ENCODE measurements around the gene FHOD3.
"Not testable (repeated sequence)": the region's sequence is repeated elsewhere in the genome, so short reads cannot be mapped to it uniquely, and the experiment has no call there.

Gene FHOD3

GRCh38 chr18:36350839-36351469, 53.4 kb downstream of the FHOD3 start:
- DNase-seq (ENCODE audit: low read depth), result no peak

GRCh38 chr18:36352384-36352783, 54.9 kb downstream of the FHOD3 start:
- DNase-seq (ENCODE audit: low read depth), result no peak

DNA sequence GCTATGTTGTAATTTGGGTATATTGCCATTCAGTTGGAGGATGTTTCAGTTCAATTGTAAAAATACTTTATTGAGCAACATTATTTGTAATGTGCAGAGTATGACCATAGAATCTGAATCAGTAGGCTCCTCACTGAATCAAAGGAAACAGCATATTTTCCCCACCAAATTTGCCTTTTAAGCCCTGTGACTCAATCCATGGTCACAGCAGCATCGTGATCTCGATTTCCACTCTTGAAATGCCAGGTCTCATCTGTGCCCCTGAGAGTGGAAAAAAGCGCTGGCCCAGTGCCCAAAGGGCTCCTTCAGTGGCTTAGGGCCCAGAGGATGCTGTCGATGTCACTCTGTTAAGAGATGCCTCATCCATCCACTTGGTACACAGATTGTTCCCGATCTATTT, 57.5 kb downstream of the FHOD3 start:
- peak; percentile 29 for DNase-seq (ENCODE audit: low read depth)

- DNase-seq (ENCODE audit: low read depth), result no peak
These were observed 58.0 kb downstream of the FHOD3 start for GRCh38 chr18:36355511-36355910.

- DNase-seq (ENCODE audit: low read depth), result not testable (repeated sequence)
These were observed 59.2 kb downstream of the FHOD3 start for GRCh38 chr18:36356741-36357140.

- DNase-seq (ENCODE audit: low read depth), result no peak
These were observed 60.6 kb downstream of the FHOD3 start for GRCh38 chr18:36358141-36358540.

DNA sequence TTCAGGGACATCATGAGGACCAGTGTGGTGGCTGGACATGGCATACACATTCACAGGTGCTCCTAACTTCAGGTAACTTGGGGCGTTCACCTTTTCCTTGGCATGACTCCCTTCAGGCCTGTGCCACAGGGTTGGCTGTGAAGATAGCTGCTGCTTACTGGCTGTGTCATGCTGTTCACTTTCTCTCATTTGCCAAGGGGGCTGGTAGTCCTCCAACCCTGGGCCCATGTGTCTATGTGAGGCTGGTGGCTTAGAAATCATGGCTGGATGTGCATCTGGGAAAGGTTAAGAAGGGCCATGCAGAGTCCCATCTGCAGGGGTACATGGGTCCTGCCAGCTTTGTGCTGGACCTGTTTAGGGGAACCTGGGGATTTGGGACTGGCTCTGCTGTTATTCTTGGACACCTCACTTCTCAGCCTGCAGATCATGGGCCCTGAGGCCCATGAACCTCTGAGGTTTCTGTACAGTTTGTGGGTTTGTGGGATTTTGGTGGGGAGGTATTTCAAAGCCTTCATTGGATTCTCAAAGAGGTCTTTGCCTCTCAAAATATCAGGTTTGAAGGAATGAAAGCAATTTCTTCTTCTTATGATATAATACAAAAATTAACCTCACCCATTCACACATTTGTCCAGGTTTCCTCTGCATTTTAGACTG, 62.9 kb downstream of the FHOD3 start:
- DNase-seq (ENCODE audit: low read depth), result no peak

DNA sequence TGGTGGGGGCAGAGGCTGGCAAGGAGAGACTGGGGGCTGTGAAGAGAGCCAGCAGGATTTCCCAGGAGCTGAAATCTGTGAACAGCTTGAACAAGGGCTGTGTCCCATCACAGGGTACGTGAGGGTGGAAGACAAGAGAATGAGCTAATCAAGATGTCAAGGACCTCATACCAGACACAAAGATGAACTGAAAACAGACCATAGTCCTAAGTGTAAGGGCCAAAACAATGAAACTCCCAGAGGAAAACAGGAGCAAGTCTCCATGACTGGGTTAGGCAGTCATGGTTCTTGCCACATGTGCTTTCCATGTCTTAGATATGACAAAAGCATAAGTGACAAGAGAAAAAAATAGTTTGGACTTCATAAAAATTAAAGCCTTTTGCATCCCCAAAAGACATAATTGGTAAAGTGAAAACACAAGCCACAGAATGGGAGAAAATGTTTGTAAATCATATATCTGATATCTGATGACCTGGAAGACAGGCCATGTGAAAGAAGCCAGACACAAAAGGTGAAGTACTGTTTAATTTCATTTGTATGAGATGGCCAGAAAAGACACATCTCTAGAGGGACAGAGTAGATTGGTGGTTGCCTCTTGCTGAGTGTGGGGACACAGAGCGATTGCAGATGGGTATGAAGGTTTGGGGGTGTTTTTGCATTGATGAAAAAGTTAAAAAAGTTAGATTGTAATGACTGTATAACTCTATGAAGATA, 67.6 kb downstream of the FHOD3 start:
- DNase-seq (ENCODE audit: low read depth), result no peak

- DNase-seq (ENCODE audit: low read depth), result no peak
These were observed 68.6 kb downstream of the FHOD3 start for GRCh38 chr18:36365836-36366775.

GRCh38 chr18:36366994-36367839, 69.7 kb downstream of the FHOD3 start:
- no peak for DNase-seq (ENCODE audit: low read depth)

DNA sequence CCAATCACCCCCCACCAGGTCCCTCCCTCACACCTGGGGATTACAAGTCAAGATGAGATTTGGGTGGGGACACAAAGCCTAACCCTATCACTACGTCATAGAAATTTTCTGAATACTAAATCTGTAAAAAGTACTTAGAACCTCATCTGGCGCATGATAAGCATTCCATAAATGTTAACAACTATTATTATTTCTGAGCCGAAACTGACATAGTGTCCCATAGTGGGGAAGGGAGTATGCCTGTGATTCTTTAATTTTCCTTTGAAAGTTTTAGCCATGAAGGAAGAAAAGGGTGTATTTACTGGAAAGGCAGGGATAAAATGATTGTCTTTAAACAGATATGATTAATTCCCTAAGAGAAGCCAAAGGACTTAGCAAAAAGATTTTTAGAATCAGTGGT, 71.4 kb downstream of the FHOD3 start:
- no peak for DNase-seq (ENCODE audit: low read depth)

GRCh38 chr18:36372903-36373311, 75.4 kb downstream of the FHOD3 start:
- no peak for DNase-seq (ENCODE audit: low read depth)

- DNase-seq (ENCODE audit: low read depth), result no peak
These were observed 76.7 kb downstream of the FHOD3 start for GRCh38 chr18:36374262-36374661.

- DNase-seq (ENCODE audit: low read depth), result no peak
These were observed 77.6 kb downstream of the FHOD3 start for GRCh38 chr18:36375118-36375517.

GRCh38 chr18:36376361-36376760, 78.8 kb downstream of the FHOD3 start:
- DNase-seq (ENCODE audit: low read depth), result no peak

DNA sequence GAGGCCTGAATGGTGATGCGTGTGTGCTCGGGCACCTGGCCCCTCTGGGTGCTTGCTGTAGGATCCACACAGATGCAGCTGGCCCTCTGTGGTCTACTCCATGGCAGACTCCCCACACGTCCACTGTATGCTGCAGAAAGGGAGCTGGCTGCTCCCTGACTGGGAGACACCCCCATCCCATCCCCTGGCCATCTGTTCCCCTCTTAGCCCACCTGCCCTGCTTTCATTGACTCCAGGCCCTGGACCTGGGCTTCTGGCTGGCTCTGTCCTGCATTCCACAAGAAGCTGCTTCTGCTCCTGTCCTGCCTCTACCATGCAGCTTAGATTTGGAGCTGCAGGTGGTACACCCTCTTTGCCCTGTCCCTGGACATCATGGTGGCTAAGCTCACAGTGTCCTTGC, 80.1 kb downstream of the FHOD3 start:
- no peak for DNase-seq (ENCODE audit: low read depth)

GRCh38 chr18:36378205-36378604, 80.7 kb downstream of the FHOD3 start:
- DNase-seq (ENCODE audit: low read depth), result no peak

GRCh38 chr18:36379435-36379984, 82.0 kb downstream of the FHOD3 start:
- DNase-seq (ENCODE audit: low read depth), result no peak

DNA sequence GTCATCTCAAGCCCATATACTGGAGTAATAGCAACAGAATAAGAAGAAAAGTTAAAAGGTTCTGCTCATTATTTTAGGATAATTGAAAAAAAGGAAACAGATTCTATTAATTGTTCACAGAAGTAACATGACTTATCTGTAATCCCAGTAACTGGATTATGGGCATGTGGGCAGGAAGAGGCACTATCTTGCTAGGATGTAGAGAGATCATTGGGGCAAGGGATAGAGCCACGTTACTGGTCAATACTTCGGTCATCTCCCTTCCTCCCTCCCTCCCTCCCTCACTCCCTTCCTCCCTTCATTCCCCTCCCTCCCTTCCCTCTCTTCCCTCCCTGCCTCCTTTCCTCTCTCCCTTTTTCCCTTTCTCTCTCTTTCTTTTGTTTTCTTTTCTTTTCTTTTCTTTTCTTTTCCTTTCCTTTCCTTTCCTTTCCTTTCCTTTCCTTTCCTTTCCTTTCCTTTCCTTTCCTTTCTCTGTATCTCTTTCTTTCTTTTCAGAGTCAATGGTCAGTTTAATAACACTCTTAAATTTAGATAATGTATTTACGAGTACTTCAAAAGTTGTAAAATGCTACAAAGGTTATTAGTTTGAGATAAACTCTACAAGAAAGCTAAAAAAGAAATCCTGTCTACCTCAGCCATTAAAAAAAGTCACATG, 82.8 kb downstream of the FHOD3 start:
- no peak for DNase-seq (ENCODE audit: low read depth)

GRCh38 chr18:36381075-36381474, 83.6 kb downstream of the FHOD3 start:
- DNase-seq (ENCODE audit: low read depth), result no peak
